GM12874 (cell line): ENCODE results near the gene ISG20.
A peak's percentile ranks its signal among the peaks of the same experiment; 100 is the strongest.

Experiments
- TF ChIP-seq, protein P1 (sequence below): IDR thresholded peaks from 2 replicates; pipeline ENCODE4 v1.5.1; 2011; ENCODE audit warnings: low read depth, mild to moderate bottlenecking, control low read depth, low read length, moderate library complexity; ENCODE audit not compliant: insufficient read depth

The ISG20 gene

DNA sequence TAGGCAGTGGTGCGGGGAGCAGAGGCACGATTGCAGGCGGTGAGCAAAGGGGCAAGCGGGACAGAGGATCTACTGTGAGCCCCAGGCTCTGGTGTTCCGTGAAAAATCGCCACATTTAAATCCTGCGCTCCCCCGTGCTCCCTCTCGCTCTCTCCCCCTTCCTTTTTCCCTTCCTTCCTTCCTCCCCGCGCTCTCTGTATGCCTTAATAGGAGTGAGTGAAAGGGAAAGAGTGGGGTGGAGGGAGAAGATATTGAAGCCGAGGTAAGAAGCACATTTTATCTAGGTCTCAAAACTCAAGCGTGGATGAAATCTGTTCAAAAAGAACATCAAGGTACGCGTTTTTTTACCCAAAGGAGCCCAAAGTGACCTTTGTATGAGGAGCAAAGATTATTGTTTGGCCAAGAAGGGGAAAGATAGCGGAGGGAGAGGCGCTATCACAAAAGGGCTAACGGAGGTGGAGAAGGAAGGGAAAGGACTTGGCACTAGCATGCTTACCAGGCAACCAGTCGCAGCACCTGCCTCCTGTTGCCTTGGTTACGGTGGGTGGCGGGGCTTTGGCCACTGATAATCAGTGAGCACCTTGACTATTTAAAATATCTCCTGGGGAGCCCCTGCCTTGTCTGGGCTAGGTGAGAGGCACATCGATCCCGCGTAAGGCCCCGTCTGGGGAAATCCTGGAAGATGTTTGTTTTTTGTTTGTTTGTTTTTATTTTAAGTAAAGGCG lies 32.6 kb upstream of the ISG20 start:
- TF ChIP-seq, protein P1, sequence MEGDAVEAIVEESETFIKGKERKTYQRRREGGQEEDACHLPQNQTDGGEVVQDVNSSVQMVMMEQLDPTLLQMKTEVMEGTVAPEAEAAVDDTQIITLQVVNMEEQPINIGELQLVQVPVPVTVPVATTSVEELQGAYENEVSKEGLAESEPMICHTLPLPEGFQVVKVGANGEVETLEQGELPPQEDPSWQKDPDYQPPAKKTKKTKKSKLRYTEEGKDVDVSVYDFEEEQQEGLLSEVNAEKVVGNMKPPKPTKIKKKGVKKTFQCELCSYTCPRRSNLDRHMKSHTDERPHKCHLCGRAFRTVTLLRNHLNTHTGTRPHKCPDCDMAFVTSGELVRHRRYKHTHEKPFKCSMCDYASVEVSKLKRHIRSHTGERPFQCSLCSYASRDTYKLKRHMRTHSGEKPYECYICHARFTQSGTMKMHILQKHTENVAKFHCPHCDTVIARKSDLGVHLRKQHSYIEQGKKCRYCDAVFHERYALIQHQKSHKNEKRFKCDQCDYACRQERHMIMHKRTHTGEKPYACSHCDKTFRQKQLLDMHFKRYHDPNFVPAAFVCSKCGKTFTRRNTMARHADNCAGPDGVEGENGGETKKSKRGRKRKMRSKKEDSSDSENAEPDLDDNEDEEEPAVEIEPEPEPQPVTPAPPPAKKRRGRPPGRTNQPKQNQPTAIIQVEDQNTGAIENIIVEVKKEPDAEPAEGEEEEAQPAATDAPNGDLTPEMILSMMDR: no peak

DNA sequence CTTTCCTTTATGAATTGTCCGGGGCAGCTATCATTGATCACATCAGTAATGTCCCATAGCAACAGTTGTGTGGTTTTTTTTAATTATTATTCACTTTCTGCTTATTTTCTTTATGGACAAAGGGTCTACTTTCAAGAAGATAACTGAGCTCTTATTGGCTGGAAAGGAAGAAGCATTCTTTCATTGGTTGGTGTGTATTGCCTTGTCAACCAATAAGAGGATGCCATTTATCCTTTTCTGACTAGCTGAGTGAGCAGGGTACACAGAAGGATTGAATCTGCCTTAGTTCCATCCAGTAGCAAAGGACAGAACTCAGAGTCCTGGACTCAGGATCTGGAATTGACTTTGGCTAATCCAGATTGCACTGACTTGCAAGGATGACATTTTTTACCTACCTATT lies 30.9 kb upstream of the ISG20 start:
- TF ChIP-seq, protein P1: no peak

DNA sequence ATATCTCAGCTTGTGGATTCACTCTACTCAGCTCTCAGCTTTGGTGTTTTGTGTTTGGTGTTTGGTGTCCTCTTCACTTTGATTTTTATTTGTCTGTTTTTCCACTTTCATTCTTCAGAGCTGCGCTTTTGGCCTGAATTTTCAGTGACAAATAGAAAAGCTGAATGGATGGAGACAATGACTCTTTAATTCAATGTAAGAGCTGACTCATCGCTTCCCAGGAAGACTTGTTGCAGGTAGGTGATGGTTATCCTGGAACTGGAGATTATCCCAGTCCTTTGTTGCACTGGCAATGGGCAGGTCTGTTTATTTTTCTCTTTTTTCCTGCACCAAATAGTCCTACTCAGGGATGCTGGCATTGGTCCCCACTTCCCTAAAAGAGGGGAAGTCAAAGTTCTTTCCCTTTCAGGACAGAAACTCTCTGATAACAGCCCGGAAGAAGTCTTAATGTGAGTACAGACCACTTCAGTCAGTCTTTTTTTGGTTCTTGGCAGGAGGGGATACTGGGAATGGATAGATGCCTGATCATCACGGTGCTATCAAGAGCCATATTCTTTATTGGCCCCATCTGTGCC lies 30.1 kb upstream of the ISG20 start:
- TF ChIP-seq, protein P1: no peak

DNA sequence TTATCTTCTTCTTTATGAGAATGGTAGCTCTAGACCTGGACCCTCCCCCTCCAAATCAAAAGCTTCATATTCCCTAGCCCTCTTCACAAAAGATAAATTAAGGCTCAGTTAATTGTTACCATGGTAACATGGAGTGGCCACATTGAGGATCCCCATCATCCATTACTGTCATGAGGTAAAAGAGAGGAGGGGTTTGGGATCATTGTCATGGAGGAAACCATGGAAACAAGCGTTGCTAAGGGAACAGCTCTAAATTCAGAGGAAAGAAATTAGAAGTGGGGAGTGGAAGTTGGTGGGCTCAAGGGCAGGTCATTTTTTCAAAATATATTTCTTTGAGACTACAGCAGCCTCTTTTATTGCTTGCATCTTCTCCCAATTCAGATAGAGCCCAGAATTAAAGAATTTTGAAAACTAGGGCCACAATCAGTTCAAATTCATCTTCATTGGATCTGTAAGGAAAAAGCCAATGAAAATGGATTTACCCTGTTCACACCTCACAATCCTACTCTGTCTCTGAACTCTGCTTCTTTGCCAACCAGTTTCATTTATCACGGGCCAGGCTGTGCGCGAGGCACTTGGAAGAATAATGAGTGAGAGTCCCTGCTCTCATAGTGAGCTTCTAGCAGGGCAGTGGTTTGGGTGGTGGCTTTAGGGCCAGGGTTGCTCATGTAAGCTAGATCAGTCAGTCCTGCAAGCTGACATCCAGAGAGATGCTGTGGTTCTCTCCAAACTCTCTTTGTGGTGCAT lies 29.3 kb upstream of the ISG20 start:
- TF ChIP-seq, protein P1: no peak

DNA sequence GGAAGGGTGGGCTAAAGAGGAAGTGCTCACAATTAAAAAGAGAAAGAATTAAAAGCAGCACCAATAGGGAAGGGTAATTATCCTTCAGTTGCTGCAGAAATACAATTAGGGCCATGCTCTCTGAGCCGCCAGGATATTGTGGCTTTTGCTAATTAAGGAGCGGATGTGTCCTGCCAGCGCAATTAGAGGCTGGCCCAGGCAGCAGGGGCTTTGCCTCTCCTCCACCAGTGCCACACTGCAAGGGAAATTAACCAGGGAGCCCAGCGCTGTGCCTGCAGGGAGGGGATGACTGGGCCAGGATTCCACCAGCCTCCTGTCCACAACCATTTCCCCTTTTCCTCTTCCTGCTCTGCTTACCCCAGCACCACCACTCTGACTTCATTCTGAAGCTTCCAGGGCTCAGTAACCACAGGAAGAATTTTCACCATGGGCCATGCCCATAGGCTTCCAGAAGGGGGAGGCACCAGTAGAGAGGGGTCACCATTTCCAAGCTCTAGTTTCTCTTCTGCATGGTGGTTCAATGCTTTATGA lies 28.1 kb upstream of the ISG20 start:
- TF ChIP-seq, protein P1: 0 out of 2 replicates have a peak, but pooled peaks have one; percentile 9

DNA sequence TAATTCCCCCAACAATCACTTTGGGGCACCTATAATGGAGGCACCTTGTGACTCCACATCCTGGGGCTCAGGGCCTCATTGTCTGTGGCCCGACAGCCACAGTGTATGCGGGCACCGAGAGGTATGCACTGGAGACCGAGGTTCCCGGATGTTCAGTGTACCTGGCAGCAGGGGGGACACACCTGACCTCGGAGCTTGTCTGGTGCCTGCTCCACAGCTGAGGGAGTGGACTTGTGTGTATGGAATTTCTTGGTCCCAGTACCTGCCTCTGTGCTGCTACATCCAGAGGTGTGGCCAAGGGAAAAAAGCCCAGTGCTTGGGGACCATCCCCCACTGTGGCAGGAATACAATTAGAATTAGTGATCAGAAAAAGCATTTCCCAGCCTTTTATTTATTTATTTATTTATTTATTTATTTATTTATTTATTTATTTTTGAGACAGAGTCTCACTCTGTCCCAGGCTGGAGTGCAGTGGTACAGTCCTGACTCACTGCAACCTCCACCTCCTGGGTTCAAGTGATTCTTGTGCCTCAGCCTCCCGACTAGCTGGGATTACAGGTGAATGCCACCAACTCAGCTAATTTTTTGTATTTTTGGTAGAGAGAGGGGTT lies 26.5 kb upstream of the ISG20 start:
- TF ChIP-seq, protein P1: no peak
